MV-4-11 (cell line): ENCODE results near the gene ATP6V1A.
A peak's percentile ranks its signal among the peaks of the same experiment; 100 is the strongest.

ENCODE experiments used
- DNase-seq: peaks from one replicate; lab custom pipeline; 2025; lab: John Stamatoyannopoulos, UW

Gene ATP6V1A

GRCh38 chr3:113746548-113747282, at the start of gene ATP6V1A:
ATP6V1A (plus strand) TSS chr3:113747035; CDS start chr3:113778754, 31,719 bp downstream.
- DNase-seq = peak; percentile 93

GRCh38 chr3:113697500-113698090, 49.2 kb upstream of the ATP6V1A start:
- no peak for DNase-seq

GRCh38 chr3:113698213-113698742, 48.6 kb upstream of the ATP6V1A start:
- DNase-seq = no peak

- DNase-seq = no peak
These were observed 47.9 kb upstream of the ATP6V1A start for GRCh38 chr3:113698956-113699355.

- DNase-seq = no peak
These were observed 39.0 kb upstream of the ATP6V1A start for GRCh38 chr3:113707835-113708234.

- no peak for DNase-seq
These were observed 34.7 kb upstream of the ATP6V1A start for GRCh38 chr3:113712129-113712528.

GRCh38 chr3:113714702-113715101, 32.1 kb upstream of the ATP6V1A start:
- no peak for DNase-seq

GRCh38 chr3:113717308-113717707, 29.5 kb upstream of the ATP6V1A start:
- DNase-seq = no peak

GRCh38 chr3:113717818-113718217, 29.0 kb upstream of the ATP6V1A start:
- DNase-seq = no peak

- no peak for DNase-seq
These were observed 27.5 kb upstream of the ATP6V1A start for GRCh38 chr3:113719294-113719693.

GRCh38 chr3:113719758-113720157, 27.1 kb upstream of the ATP6V1A start:
- no peak for DNase-seq

GRCh38 chr3:113721636-113722035, 25.2 kb upstream of the ATP6V1A start:
- peak; percentile 77 for DNase-seq

GRCh38 chr3:113728661-113729060, 18.2 kb upstream of the ATP6V1A start:
- DNase-seq = no peak

GRCh38 chr3:113730550-113730949, 16.3 kb upstream of the ATP6V1A start:
- no peak for DNase-seq

GRCh38 chr3:113731694-113732093, 15.1 kb upstream of the ATP6V1A start:
- no peak for DNase-seq

GRCh38 chr3:113736548-113737089, 10.2 kb upstream of the ATP6V1A start:
- peak; percentile 66 for DNase-seq

- no peak for DNase-seq
These were observed 5.7 kb upstream of the ATP6V1A start for GRCh38 chr3:113741086-113741485.

GRCh38 chr3:113741620-113742019, 5.2 kb upstream of the ATP6V1A start:
- no peak for DNase-seq

- no peak for DNase-seq
These were observed 3.7 kb upstream of the ATP6V1A start for GRCh38 chr3:113743006-113743630.

GRCh38 chr3:113744941-113745755, 1.7 kb upstream of the ATP6V1A start:
- DNase-seq = peak; percentile 89

- DNase-seq = peak; percentile 88
These were observed 883 bp upstream of the ATP6V1A start, which contains the start of gene NAA50 for GRCh38 chr3:113745756-113746547. NAA50 (minus strand) TSS chr3:113746249; CDS start chr3:113745949, 300 bp downstream.
